ENCODE data around the gene CDC42EP1.

DNA sequence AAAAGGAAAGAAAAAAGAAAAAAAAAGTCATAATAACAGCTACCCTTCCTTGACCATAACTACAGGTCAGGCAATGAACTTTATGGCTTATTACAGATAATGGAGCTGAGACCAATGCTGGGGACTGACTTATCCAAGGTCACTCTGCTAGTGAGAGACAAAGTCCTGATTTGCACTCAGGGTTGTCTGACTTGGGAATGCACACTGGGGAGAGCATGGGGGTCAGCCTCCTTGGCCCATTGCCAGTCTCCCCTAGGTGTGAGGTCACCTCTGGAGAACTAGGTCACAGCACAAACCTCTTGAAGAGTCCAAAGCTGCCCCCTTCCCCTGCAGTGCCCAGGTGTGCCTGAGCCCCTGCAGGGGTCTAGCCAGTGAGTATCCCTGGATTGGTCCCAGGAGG, 5.3 kb upstream of the CDC42EP1 start:
- TF ChIP-seq, protein P1, sequence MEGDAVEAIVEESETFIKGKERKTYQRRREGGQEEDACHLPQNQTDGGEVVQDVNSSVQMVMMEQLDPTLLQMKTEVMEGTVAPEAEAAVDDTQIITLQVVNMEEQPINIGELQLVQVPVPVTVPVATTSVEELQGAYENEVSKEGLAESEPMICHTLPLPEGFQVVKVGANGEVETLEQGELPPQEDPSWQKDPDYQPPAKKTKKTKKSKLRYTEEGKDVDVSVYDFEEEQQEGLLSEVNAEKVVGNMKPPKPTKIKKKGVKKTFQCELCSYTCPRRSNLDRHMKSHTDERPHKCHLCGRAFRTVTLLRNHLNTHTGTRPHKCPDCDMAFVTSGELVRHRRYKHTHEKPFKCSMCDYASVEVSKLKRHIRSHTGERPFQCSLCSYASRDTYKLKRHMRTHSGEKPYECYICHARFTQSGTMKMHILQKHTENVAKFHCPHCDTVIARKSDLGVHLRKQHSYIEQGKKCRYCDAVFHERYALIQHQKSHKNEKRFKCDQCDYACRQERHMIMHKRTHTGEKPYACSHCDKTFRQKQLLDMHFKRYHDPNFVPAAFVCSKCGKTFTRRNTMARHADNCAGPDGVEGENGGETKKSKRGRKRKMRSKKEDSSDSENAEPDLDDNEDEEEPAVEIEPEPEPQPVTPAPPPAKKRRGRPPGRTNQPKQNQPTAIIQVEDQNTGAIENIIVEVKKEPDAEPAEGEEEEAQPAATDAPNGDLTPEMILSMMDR (IDR thresholded peaks at IDR 0.05; ENCODE audit: low read length), result no peak
- TF ChIP-seq EZH2 (IDR thresholded peaks at IDR 0.05; ENCODE audit: borderline replicate concordance, low read length), result no peak
